NCI-H2227 (cell line): ENCODE results near the gene TAF15.
A peak's percentile ranks its signal among the peaks of the same experiment; 100 is the strongest.

Source experiments
- DNase-seq: peaks from one replicate; lab custom pipeline; 2025; ENCODE audit not compliant: unreplicated experiment; lab: John Stamatoyannopoulos, UW

Gene TAF15

DNA sequence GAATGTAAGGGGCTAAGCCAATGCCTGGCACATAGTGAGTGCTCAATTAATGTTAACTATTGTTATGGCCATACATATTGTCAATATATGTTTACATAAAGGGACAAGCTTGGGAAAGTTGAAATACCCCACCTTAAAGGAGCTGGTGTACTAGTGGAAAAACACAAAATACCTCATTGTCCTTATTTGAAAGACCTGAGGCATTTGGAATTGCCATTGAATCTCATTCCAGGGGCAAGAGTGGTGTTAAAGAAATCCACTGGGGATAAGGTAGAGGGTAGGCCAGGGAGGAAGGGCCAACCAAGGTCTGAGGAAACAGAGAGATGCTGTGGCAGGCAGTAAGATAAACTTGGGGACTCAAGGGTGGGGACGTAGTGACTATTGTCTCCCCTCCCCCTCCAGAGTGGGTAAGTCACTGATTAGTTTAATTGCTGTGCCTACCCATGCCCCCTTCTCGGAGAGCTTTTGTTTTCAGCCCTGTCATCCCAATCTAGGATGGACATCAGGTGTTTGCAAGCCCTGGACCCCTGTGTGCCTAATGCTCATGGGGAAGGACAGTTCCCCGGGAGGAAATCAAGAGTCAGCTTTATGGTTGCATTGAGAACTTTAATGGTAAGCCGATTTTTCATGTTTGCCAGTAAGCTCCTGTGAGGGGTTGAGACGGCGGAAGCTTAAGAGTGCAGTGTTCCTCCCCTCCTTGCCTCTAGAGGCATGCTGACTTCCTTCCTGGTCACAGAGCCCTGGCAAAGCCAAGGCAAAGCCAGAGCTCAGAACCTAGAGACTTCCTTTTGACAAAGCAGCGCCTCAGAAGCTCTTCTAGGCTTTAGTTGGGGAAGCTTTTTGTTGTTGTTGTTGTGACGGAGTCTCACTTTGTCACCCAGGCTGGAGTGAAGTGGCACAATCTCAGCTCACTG lies 61.9 kb downstream of the TAF15 start:
- DNase-seq = no peak

DNA sequence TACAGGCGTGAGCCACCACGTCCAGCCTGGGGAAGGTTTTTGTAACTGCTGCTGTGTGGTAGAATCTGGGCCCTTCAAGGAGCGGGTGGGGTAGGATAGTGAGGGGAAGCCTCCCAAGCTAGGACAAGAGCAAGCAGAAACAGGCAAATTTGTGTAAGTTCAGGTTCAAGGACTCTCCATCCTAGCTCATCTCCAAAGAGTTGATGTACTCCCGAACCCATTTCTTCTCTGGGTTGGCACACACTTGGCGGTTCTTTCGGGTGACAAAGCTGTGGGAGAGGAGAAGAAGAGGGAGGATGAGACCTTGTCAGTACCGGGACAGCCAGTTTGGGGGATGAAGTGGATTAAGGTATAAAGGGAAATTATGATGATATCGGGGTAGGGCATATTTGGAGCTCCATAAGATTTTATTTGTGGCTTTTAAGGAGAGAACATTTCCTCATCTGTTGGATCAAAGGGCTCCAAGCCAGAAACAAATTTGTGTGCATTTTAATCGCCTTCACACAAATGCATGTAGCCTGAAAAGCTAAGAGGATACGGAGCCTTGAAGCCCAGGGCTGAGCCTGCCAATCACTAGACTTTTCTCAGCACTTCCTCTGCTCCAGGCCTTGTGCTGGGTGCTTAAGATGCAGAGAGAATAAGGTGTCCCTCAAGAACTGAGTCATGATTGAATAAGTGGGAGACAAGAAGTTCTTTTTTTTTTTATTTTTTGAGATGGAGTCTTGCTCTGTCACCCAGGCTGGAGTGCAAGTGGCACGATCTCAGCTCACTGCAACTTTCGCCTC lies 63.1 kb downstream of the TAF15 start:
- DNase-seq = no peak

DNA sequence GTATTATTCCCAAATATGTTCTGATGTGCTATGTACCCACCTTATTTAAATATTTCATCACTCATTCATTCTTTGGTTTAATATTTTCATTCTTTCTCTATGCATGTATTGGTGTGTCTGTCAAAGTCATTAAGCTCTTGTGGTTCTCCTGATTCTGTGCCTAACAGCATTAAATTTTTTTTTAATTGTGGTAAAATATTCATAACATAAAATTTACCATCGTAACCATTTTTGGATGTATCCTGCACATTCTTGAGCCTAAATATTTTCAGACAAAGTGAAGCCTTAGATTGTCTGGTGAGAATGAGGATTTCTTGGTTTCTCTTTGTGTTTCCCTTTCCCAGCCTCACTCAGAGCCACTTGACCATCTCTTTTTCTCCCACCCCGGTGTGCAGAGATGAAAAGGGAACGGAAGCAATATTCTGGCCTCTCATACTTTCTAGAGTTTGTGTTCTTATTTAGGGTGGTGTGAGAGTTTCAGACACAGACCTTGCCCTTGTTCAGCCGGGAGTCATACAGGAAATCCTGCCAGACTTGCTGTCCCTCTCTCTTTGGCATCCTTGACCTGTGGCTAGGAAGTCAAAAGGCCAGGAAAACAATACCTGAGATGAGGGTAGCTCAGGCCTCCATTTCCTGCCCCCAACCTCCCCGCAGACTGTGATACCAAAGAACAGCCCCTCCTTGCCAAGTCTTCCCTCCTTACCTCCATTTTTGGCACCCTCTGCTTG lies 66.0 kb downstream of the TAF15 start:
- no peak for DNase-seq

DNA sequence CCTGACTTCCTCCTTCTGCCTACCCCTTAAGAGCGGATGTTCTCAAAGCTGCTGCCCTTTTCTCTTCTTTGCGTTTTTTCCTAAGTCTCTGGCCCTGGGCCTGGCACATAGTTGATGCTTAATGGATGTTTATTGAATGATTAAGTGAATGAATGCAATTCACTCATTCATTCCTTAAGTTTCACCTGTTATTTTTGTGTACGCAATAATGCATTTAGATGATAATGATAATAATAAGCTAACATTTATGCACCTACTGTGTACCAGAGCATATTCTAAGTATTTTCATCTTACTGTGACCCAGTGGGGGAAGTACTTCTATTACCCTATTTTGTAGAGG lies 66.5 kb downstream of the TAF15 start:
- DNase-seq = no peak

DNA sequence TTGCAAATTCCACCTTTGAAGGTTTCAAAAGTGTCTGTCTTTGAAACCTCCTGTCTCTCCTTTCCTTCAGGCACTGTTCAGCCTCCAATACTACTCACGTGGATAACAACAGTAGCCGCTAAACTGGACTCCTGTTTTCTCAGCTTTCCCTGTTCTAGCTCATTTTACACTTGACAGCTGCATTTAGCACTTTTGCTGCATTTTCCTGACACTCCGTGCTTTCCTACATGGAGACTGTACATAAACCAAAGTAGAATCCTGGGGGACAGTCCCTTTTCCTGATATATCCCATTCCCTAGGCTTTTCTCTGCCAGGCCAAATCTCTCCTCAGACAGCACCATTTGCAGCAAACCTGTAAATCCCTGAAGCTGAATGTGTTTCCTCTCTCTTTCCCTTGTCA lies 67.2 kb downstream of the TAF15 start:
- no peak for DNase-seq

DNA sequence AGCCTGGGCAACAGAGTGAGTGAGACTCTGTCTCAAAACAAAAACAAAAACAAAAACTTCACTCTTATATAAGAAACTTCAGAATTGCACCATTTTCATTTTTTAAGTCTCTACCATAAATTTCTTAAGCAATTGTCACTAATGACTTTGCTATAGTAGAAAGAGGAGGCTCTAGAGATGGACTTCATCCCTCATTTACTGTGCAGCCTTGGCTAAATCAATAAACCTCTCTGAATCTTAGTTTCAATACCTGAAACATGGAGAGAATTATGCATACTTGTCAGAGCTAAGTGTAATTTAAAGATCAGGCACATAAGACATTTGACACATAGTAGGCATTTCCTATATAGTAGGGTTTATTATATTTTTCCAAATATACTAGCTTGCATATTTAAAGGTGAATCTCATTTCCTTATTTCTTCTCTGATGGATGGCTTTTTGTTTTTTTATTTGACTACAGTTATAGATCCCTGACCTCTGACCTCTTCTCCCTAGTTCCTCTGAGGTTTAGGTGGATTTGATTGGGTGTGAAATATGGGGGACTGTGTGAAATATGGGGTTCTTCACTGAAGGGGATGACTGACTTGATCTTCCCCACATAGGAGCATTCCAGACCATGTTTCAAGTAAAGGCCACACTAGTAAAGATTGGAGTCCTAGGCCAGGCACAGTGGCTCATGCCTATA lies 68.2 kb downstream of the TAF15 start:
- DNase-seq = no peak

DNA sequence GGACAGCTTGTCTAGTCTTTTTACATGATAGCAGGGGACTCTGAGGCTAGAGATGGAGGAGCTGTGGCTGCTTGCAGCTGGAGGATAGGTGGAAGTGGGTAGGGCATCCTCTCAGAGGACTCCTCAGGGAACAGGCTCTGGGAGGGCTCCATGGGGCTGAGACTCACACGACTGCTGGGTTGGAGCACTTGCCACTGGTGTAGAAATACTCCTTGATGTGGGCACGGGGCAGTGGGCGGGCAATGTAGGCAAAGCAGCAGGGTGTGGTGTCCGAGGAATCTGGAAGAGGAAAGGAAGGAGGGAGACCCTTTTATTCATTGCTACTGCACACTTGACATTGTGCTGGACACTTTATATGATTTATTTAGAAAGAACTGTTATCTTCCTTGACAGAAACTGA lies 69.1 kb downstream of the TAF15 start:
- no peak for DNase-seq

DNA sequence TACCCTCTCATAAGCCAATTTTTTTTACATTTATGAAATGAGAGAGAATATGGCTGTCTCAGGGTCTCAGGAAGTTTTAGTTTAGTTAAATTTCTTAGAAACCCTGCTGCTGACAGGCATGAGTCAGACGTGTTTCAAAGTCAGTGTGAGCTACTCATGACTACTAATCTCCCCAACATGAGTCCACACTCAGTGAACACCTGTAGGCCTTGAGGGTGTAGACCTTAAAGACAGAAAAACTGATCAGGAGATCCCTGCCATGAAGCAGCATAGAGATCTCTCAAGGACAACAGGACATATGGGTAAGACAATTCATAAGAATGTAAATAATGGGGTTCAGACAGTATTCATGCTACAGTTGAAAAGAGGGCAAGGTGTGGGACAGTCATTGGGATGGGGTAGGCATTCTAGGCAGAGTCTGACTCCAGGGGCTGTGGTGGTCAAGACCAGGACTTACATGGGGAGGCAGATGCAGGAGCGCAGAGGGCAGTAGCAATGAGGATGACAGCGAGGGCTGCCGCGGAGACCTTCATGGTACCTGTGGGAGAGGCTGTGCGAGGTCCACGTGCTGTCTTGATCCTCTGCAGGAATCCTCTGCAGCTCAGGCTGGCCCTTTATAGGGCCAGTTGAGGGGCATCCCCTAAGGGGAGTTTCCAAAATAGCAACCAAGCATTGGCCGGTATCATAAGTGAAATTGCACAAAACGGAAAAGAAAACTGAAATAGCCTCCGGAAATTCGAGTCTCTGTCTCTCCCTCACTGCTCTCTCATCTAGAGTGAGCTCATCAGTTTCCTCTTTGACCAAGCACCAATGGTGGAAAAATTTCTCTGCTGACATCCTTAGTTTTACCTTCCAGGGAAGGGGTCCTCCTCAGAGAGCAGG lies 70.7 kb downstream of the TAF15 start, which contains the start of gene CCL5:
Gene CCL5, minus strand, starts transcription at position 588 of the 882 bp plus-strand sequence.
- no peak for DNase-seq

DNA sequence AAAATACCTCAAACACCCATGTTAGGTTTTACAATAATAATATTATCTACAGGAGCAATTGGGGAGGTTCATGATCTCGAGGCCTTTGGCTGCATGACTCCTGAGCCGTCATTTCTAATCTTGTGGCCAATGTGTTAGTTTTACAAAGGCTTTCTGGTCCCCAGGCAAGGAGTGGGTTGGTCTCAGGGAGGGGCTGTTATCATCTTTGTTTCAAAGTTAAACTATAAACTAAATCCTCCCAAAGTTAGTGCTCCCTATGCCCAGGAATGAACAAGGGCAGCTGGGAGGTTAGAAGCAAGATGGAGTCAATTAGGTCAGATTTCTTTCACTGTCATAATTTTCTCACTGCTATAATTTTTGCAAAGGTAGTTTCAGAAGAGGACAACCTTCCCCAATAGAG lies 80.0 kb downstream of the TAF15 start:
- no peak for DNase-seq

DNA sequence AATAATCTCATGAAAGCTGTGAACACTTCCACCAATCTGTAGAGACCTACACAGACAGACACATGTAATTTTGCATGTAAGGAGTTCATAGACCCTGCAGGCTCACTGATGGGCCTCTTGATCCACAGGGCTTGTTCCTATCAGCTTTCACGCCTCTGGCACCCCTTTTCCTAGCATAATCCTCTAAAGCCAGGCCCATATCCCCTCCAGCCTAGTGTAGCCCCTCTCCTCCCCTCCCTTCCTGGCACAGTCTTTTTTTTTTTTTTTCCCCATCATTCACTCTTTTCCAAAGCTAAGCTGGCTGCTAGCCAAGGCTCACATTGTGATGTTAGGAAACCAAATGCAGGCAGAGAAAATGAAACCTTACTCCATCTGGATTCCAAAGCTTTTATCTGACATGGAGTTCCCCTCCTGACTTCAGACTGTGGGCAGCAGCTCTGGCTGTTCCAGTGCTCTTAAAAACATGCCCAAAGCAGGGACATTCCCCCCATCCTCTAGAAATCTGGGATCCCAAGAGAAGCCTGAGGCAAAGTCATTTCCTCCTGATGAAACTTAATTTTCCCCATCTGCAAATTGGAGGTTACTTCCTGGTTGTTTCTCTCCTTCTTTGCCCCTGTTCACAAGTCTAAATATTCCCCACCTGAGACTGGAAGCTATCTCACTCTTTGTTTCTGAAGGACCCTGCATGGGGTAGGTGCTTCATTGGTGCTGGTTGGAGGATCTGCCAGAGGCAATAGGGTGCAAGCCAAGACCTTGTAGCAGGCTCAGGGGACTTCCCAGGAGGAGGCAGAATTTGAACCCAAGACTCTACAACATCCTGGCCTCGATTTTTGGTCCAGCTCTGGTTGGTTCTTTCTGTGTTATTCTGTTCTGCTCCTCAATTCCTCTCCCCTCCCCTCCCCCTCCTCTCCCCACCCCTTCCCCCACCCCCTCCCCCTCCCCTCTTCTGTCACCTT lies 80.8 kb downstream of the TAF15 start:
- DNase-seq = peak; percentile 47

DNA sequence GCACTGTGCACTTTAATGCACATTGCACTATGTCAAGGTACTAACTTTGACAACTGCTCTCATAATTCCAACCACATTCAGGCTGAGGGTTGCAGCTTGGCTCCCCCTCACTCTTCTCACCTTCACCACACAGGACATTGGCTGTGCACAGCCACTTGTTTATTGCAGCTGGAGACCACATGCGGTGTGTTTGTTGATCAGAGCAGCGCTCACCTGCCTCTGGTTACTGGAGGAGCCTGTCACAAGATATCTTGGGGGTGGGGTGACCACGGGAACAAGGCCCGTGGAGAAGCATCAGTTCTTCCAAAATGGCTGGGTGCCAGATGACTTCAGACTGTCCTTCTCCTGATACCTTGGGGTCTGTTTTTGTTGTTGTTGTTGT lies 81.5 kb downstream of the TAF15 start:
- no peak for DNase-seq

DNA sequence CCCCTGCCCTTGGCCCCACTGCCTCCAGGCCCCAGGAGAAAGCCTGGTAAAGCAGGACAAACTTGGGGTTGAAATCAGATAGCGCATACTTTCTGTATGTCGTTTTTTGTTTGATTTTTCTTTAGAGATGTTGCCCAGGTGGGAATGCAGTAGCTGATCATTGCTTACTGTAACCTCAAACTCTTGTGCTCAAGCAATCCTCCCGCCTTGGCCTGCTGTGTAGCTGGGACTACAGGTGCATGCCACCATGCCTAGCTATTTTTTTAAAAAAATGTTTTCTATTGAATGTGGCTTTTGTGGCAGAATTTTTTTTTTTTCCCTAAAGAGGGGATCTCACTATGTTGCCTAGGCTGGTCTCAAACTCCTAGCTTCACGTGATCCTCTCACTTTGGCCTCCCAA lies 82.0 kb downstream of the TAF15 start:
- no peak for DNase-seq

DNA sequence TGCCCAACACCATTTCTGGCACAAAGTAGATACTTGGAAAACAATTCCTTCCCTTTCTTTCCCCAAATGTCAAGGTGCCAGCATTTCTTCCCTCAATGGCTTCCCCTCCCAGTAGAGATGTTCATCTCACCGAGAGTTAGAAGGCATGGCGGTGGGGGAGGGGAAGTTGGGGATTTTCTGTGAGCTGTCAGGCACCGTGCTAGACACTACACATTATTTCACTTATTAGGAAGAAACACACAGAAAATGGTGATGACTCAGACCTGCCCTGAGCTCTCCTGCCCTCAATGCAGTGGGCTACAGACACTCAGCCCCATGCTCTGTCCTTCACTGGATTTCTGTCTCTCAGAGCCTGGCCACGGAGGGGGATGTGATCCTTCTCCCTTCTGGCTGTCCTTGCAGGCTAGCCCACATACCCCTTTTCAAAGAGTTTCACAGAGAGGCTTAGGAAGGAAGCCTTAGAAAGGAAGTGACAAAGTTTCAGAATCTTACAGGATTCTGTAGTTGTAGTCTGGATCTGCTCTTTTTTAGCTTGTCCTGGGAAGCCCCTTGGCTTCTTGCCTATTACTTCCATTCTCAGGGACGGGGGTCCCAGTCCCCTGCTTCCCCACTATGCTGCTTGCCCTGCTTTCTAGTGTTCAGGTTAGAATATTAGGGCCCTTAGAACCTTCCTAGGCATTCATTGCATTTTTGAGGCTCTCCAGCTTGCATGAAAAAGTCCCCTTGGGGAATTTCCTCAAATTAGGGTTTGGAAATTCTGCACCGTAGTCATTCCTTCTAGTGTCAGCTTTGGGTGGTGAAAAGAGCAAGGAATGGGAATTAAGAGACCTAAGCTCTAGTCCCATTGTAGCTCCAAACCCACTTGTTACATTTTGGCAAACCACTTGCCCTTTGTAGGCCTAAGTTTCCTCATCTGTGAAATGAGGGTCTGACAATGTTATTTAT lies 83.1 kb downstream of the TAF15 start:
- no peak for DNase-seq

DNA sequence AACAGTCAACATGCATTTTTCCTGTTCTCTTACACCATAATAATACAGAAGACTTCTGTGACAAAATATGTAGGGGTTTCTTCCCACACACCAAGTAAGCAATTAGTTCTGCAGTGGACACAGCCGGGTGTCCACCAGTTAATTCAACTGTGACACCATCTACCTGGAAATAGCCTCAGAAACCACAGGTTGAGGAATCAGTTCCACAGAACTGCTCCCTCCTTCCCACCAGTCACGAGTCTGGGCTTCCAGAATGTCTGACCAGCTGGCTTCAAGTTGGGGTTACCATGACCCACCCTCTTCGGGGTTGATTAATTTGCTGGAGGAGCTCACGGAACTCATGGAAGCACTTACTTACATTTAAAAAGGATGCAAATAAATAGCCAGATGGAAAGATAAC lies 84.5 kb downstream of the TAF15 start:
- DNase-seq = no peak

DNA sequence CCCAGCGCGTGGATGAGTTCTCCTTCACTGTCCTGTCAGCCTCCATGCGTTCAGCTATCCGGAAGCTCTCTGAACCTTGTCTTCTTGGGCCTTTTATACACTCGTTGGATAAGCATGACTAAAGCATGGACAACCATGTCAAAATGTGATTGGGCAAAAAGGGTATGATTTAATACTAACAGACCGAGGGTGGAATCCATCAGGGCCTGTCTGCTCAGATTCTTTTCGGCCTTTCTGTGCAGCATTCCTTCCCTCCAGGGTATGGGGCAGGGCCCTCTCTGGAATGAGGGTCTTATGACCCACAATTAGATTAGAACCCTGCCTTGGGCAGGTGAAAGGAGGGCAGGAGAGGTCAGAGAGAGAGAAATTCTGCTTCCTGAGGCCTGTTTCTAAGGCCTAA lies 84.9 kb downstream of the TAF15 start:
- no peak for DNase-seq

DNA sequence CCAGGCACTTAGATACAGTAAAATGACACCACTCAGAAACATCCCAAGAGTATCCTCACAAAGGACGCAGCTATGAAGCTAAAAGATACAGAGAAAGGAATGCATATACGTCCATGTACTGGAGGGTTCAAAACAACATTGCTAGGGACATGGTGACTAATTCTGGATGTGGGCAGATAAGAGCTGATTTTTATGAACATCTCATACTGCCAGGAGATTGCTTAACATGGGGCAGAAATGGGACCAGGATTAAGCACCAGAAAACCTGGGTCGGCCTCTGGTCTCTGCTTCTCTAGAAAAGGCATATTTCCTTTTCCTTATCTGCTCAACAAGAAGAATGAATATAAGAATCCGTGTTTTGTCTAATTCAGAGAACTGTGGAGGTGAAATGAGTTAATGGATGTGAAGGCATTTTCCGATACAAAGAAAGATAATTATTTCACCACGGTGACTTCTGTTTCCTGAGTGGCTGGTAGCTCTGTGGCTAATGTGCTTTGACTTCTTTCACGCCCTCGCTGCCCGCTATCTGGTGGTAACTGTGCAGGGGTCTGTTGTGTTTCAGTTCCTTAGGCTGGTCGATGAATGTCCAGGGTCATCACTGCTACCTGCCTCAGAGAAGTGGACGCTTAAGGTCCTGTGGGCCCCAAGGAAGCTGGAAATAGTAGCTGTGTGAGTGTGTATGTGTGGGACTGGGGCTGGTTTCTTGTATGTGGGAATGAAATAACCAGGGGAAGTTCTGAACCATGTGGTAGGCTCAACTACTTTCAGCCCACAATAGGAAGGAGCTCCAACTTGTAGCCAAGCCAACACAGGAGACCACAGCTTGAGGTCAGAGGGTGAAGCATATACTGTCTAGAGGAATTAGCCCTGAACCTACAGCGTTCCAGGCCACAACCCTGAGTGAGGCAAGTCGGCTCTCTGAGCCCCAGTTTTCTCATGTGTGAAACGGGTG lies 86.6 kb downstream of the TAF15 start:
- no peak for DNase-seq
